Stimulated activated CD4-positive, alpha-beta T cell treated with anti-CD3 and anti-CD28 coated beads, TNF-alpha, amount 100 ng/mL, for 24 hours (primary cell): ENCODE results near the gene ANKMY1.
"Not testable (repeated sequence)": the region's sequence is repeated elsewhere in the genome, so short reads cannot be mapped to it uniquely, and the experiment has no call there.

Experiments
- DNase-seq, 3 experiments: peaks; one replicate each; pipeline ENCODE4 v3.0.0-alpha.2; 2020; ENCODE audit warnings: low read depth in 3 of 3

ANKMY1 gene

DNA sequence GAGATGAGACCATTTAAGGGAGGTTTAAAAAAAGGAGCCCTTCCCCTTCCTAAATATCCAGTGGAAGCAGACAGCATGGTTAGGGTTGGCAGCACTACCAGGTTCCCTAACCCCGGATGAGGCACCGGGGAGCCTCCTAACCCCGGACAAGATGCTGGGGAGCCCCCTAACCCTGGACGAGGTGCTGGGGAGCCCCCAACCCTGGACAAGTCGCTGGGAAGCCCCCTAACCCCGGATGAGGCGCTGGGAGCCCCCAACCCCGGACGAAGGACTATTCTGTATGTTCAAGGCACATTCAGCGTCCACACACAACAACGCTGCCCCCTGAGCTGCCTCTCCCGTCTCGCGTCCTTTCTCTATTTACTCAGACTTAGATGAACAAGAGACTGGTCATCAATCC lies 51.9 kb downstream of the ANKMY1 start:
- no peak for DNase-seq

DNA sequence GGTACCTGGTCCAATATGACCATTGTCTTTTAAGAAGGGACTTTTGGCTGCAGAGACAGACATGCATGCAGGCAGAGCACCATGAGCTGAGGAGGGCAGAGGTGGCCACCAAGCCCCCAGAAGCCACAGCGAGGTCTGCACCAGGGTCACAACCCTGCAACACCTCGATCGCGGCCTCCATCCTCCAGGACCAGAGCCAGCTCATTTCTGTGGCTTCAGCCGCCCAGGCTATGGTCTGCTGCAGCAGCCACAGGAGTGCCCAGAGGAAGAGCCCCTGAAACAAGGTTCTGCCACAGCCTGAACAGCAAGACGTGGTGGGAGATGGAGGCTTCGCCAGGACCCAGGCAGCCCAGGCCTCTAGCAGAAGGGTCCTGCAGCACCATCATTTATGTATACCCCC lies 53.9 kb downstream of the ANKMY1 start:
- no peak for DNase-seq

- no peak for DNase-seq
Measured at GRCh38 chr2:240503375-240503774, 54.4 kb downstream of the ANKMY1 start.

- no peak for DNase-seq
Measured at GRCh38 chr2:240502430-240503121, 55.2 kb downstream of the ANKMY1 start.

- no peak for DNase-seq
Measured at GRCh38 chr2:240502059-240502429, 55.7 kb downstream of the ANKMY1 start.

DNA sequence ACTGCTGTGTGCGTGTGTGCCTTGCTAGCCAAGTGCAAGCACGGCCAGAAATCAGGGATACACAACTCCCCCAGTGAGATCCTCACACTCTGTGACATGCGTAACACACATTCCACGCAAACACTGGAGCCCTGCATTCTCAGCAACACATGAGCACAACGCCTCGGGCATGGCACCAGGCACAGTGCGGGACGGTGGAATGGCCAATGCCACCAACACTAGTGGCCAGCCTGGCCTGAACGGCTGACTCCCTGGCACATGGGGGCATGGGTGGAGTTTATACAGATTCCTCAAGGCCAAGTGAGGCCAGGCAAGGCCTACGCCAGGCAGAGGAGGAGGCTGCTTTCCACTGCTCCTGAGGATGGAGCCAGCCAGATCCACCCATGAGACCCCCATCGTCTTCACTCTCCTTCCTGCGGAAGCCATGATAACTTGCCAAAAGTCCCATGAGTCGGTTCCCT lies 56.2 kb downstream of the ANKMY1 start:
- DNase-seq, result no peak

DNA sequence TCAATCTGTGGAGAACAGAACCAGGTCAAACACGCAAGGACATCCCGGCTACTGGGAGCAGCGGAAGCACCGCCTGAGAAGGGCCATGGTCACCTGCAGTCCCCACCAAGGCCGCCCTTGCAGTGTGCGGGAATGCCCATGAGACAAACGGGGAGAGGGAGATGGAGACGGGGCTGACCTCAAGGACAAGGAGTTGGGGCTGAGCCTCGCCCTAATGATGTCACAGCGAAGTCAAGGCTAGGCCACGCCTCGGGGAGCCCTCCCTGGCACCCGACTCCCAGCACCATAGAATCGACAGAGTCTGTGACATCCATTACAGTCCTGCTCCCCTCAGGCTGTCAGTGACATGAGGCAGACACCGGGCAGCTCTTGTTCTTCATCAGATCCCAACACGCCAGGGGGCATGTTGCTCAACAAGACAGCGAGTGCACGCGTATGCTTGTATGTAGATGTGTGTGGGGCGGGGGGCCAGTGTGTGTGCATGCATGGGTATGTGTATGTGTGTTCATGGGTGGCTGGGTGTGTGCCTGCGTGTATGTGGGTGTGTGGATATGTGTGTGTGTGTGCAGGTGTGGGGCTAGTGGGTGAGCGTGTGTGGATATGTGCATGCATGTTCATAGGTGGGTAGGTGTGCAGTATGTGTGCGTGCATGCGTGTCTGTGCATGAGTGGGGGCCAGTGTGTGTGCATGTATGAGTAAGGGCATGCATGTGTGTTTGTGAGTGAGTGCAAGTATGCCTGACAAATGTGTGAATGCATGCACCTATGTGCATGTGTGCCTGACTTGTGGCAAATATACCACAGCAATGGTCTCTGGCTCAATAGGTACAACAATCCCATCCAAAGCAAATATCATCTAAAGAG lies 57.0 kb downstream of the ANKMY1 start:
- no peak for DNase-seq

DNA sequence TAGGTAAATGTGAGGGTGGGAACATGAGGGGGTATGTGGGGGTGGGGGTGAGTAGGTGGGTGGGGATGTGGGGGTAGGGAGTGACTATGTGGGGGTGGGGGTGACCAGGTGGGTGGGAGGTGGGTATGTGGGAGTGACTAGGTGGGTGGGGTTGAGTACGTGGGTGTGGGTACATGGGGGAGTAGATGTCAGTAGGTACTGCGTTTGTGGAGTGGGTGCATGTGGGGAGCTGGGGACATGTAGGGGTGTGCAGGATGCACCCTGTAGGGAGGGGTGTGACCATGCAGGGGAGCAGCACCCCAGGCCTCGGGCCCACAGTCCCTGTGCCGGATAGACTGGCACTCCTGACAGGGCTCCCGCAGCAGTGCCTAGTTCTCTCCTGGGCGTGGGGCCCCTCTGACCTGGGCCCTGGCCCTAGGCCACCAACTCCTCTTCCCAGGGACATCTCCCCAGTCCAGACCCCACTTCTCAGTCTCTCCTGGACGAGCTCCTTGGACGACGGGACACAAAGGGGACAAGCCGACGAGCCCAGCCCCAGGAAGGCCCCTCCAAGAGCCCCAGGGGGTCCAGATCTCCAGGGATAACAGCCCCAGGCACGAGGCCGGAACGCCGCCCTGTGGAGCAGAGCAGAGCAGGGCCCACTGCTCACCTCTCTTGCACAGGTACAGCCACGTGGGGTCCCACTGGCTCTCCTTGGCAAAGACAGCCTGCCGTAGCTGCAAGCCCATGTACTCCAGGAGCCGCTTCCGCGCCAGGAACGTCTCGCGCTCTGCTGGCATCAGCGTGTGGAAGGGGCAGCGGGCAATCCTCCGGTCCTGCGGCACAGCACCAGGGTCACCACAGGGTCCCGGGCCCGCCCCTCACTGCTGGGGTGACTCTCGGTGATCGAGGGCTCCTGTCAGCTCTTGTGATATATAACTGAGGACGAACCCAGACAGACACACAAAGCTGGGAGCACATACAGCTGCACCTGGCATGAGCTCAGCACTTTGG lies 58.2 kb downstream of the ANKMY1 start:
- DNase-seq, result no peak

- DNase-seq, result no peak
Measured at GRCh38 chr2:240498958-240499260, 58.9 kb downstream of the ANKMY1 start.

DNA sequence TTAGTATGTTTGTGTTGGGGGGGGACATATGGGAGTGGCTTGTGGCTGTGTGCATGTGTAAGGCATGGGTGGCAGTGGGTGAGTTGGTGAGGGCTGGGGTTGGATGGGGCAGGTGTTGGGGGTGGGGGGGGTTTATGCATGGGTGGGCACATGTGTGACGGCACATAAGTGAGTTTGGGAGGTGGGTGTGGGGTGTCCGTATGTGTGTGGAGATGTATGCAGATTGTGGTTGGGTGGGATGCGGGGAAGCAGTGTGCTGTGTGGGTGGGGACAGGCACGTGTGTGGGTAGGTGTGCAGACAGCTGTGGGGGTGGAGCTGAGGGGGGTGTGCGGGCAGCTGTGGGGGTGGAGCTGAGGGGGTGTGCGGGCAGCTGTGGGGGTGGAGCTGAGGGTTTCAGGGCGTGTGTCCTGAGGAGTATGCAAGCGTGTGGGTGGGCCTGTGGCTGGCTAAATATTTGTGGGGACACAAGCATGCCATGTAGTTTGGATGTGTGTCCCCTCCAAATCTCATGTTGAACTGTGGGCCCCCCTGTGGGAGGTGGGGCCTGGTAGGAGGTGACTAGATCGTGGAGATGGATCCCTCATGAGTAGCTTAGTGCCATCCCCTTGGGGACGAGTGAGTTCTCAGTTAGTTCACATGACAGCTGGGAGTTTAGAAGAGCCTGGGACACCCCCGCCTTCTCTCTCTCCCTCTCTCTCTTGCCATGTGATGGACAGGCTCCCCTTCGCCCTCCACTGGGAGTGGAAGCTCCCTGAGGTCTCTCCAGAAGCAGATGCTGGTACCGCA lies 59.4 kb downstream of the ANKMY1 start:
- no peak for DNase-seq

DNA sequence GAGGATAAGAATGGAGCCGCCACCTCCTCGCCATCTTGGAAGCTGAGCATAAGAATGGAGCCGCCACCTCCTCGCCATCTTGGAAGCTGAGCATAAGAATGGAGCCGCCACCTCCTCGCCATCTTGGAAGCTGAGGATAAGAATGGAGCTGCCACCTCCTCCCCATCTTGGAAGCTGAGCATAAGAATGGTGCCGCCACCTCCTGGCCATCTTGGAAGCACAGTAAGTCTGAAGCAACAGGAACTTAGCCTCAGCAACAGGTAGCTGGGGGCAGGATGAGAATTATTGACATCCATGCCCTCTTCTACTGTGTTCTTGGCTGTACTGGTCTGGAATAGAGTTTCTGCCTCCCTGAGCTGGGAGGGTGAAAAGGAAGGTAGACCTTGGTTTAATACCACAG lies 60.7 kb downstream of the ANKMY1 start:
- DNase-seq, result not testable (repeated sequence)

DNA sequence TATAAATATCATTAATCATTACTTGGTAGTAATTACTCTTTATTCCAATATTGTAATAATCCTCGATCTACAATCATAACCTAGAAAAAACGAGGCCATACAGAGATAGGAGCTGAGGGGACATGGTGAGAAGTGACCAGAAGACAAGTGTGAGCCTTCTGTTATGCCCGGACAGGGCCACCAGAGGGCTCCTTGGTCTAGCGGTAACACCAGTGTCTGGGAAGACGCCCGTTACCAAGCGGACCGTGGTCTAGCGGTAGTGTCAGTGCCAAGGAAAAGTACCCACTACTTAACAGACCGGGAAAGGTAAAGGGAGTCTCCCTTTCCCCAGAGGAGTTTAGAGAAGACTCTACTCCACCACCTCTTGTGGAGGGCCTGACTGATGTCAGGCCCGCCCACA lies 62.8 kb downstream of the ANKMY1 start:
- not testable (repeated sequence) for DNase-seq

DNA sequence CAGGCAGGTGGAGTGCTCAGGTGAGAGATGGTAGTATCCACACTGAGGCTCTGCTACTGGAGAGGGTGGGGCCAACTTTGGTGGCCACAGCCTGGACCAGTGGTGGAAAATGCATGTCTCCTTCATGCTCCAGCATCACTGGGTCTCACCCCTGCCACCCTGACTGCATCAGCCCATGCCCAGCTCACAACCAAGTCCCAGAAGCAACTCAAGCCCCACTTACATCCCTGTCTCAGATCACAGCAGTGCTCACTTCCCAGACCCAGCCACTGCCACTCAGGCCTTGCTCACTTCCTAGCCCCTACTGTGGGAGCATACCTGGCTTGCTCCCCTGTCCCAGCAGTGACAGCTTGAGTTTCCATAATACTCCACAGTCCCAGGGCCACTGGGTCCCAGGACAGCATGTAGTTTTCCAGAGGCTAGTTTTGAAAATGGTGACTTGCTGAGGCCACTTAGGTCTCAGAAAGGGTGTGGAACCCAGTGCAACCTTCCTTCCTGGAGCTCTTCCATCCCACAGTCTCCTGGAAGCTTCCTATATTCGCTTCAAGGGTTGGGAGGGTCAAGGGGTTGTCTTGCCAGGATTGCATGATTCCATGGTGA lies 63.5 kb downstream of the ANKMY1 start:
- DNase-seq, result no peak

DNA sequence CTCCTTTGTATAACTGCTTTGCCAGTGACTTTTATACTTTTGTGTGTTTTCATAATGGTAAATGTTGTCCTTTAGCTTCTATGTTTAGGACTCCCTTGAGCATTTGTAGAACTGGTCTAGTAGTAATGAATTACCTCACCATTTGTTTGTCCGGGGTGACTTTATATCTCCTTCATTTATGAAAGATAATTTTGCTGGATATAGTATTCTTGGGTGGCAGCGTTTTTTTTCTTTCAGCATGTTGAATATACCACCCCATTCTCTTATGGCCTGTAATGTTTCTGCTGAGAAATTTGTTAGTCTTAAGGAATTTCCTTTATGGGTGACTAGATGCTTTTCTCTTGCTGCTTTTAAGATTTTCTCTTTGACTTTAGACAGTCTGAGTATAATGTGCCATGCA lies 66.3 kb downstream of the ANKMY1 start:
- DNase-seq, result no peak

DNA sequence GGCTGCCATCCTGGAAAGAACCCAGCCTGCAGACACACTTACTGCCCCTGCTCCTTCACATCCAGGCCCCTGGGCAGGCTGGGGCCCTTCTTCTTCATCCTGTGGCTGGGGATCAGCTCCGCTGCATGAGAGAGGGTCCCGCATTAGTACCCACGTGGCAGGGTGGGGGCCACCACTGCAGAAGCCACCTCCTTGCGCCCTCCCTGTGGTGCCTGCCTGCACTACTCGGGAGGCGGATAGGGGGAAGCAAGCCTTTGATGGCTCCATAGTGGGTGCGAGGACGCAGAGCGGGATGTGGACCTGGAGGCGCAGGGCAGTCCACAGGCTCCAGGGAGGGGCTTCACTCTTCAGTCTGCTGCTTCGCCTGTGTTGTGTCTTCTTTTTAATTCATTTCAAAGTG lies 75.6 kb downstream of the ANKMY1 start:
- DNase-seq, result no peak

DNA sequence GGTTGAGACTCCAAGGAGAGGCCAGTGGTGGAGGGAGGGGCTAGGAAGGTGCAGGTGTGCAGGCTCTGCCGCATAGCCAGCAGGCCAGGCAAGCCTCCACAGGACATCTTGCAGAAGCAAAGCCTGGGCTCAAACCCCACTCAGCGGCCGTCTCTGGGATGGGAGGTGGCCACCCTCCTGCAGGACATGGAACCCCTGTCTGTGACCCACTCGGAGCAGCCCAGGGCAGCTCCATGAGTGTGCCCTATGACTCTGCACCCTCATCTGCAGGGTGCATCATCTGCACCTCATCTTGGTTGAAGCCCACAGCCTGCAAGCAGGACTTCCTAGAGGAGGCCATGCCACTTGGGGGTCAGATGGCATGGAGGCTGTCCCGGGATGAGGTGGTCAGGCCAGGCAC lies 76.1 kb downstream of the ANKMY1 start:
- DNase-seq, result no peak

DNA sequence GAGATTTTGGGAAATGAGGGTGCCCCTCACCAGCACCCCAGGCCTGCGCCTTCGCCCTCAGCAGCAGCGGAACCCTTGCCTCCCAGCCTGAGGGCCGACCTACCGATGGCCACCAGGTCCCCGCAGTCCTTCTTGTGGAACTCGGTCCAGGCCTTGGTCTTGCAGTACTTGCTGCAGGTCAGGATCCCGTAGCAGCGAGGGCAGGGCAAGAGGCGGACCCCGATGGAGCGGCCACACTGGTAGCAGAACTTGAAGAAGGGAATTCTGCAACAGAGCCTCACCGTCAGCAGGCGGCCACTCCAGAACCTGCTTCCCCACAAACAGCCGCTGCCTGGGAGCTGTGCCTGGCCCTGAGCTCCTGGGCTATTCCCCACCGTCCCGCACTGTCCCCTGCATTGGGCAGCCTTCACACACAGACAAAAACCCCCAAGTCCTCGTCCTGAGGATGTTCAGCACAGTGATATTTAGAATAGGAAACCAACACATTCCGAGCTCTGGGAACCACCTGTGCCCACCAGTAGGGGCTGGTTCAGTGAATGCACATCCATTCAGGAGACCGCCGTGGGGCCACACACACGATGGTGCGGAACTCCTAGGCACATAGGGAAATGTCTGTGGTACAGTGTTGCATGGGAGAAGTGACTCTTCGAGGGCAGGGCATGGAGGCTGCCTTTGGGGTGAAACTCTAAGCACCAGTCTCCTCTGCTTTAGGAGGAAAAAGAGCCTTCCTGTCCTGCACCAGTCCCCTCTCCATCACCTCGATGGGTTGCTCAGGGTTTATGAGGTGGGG lies 76.8 kb downstream of the ANKMY1 start:
- no peak for DNase-seq

DNA sequence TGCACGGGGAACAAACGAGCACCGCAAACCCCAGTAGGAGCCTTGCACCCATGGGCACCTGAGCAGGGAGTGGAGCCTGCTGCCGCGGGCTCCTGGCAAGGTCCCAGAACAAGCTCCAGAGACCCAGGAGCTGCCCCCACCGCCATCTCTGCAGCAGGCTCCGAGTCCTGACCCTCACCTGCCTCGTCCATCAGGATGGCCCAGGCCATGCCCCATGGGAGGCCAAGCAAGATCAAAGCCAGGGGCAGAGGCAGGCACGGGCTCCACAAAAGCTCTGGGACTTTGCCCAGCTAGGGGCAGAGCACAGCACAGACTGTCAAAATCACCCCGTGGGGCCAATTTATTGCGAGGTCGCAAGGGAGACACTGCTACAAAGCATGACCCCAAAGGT lies 78.7 kb downstream of the ANKMY1 start:
- no peak for DNase-seq

DNA sequence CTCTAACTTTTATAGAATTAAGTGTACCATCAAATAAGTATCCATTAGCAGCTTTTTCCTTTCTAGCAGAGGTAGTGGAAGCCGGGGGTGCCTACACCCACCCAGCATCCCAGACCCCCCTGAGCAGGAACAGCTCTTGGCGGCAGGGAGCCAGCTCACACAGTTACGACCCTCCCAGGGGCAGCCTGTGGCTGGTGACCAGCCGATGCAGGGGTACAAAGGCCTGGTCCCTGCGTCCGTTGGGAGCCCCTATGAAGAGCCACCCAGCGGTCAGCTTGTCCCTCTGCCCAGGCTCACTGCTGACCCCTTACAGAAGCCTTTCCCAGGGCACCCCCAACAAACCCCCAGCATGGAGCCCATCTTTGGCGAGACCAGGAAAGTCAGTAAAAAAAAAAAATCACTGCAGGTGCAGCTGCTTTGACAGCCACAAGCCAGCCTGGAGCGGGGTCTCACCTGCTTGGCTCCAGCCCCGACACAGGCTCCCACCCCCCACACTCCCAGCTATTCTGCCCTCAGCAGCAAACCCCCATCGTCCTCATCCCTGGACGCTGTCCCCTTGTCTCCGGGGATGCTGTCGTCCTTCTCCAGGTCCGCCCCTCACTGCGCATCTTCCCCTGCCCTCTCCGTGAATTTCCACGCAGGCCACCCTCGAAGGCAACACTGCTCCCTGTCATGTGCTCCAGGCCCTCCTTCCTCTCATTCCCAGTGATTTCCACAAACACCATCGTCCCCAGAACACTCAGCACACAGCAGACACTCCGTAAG lies 79.3 kb downstream of the ANKMY1 start:
- DNase-seq, result no peak
